Right atrium auricular region (tissue), 2 donors: ENCODE data around the gene PJA1. TPM values are rescaled to one million over a fixed set of nuclear protein-coding genes. Genes with fewer than 3 reads are reported as not detected.

Source experiments
- DNase-seq: peaks from one replicate; pipeline ENCODE4 v3.0.0-alpha.2; 2019; ENCODE audit warnings: low spot score
- H3K27ac ChIP-seq, 2 donors: fragments of 200-600 bp; sonication (generic); 1 replicate in 1 of 2; 2 replicates in 1 of 2; pipeline ENCODE4 v1.5.1; 2016 to 2019
- H3K27me3 ChIP-seq, 2 donors: fragments of 200-600 bp; sonication (generic); one replicate each; pipeline versions ENCODE4 v1.5.1 to v1.6.0; 2017 to 2019
- H3K36me3 ChIP-seq: fragments of 200-600 bp; sonication (generic); one replicate; pipeline ENCODE4 v1.5.1; 2016
- H3K4me1 ChIP-seq, 2 donors: fragments of 200-600 bp; sonication (generic); one replicate each; pipeline versions ENCODE4 v1.5.1 to v1.6.0; 2017 to 2019
- H3K4me3 ChIP-seq, 2 donors: fragments of 200-600 bp; sonication (generic); 1 replicate in 1 of 2; 2 replicates in 1 of 2; pipeline ENCODE4 v1.5.1; 2017 to 2019; ENCODE audit warnings: mild to moderate bottlenecking in 1 of 2, moderate library complexity in 1 of 2
- H3K9me3 ChIP-seq, 2 donors: fragments of 200-600 bp; sonication (generic); one replicate each; pipeline ENCODE4 v1.5.1; 2019
- total RNA-seq, 2 donors: library from RNA; depleted of rRNA; stranded (reverse); fragments of >200 nt; gene quantifications; one replicate each; pipeline ENCODE4 v1.1.0, GENCODE V29; 2016
- TF ChIP-seq, protein P1 (sequence below), 2 donors: fragments of 200-600 bp; sonication (generic); IDR thresholded peaks; one replicate each; pipeline ENCODE4 v1.5.1; 2019; ENCODE audit warnings: antibody characterized with exemption in 2 of 2

PJA1 gene
- total RNA-seq, 2 donors from 2014 or later, result 11.7 to 18.8 TPM

- Histone ChIP-seq H3K4me3 (no peak overlapping the region), H3K27me3 (no peaks in the 10 kb centered on the region), H3K4me1 (no peaks in the 10 kb centered on the region), H3K36me3 (no peaks in the 10 kb centered on the region), H3K9me3 (no peaks in the 10 kb centered on the region), H3K27ac (no peak overlapping the region)
- no peak for DNase-seq
- TF ChIP-seq, protein P1, sequence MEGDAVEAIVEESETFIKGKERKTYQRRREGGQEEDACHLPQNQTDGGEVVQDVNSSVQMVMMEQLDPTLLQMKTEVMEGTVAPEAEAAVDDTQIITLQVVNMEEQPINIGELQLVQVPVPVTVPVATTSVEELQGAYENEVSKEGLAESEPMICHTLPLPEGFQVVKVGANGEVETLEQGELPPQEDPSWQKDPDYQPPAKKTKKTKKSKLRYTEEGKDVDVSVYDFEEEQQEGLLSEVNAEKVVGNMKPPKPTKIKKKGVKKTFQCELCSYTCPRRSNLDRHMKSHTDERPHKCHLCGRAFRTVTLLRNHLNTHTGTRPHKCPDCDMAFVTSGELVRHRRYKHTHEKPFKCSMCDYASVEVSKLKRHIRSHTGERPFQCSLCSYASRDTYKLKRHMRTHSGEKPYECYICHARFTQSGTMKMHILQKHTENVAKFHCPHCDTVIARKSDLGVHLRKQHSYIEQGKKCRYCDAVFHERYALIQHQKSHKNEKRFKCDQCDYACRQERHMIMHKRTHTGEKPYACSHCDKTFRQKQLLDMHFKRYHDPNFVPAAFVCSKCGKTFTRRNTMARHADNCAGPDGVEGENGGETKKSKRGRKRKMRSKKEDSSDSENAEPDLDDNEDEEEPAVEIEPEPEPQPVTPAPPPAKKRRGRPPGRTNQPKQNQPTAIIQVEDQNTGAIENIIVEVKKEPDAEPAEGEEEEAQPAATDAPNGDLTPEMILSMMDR (IDR thresholded peaks at IDR 0.05), result no peak
These were observed 19.5 kb downstream of the PJA1 start for GRCh38 chrX:69145714-69146113.

DNA sequence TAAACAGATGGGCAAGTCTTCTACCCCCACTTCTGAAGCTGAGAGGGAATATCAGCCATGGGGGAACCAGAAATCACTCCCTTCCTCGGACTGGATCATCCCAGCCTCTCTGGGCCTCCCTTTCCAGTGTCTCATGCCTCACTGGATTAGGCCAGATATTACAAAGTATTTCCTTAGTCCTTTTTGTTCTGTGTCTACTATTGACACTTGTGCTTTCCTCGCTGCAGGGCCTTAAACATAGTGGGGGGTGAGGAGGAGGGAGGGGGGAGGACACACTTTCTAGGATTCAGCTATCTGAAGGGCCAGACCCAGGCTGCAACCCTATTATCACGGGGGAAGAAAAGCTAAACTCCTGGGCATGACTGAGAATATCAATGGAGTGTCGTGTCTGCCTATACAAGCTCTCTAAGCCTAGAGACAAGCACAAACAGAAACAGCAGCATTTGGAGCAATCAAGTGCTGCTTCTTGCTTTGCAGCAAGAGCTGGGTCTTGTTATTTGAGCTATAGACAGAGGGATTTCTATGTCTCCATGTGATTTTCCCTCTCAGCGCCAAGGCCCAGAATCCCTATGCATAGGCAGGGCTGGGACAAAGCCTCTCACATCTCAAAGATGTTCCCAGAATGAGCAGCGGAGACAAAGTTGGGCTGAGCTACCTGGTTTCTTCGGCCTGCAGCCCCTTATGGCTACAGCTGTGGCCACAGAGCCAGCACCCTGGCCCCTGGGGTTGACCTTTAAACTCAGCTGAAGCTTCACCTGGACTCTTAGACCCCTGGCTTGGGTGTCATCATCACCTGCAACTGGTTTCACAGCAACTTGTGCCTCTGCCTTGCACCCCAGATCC is 20.2 kb downstream of the PJA1 start:
- Histone ChIP-seq H3K4me3 (no peak overlapping the region), H3K9me3 (no peaks in the 10 kb centered on the region), H3K27ac (no peak overlapping the region), H3K36me3 (no peaks in the 10 kb centered on the region), H3K27me3 (no peaks in the 10 kb centered on the region), H3K4me1 (no peaks in the 10 kb centered on the region)
- no peak for DNase-seq
- TF ChIP-seq, protein P1 (IDR thresholded peaks at IDR 0.05), result no peak

- DNase-seq, result no peak
- Histone ChIP-seq H3K36me3 (no peaks in the 10 kb centered on the region), H3K27ac (no peak overlapping the region), H3K4me1 (no peaks in the 10 kb centered on the region), H3K27me3 (no peaks in the 10 kb centered on the region), H3K4me3 (no peak overlapping the region), H3K9me3 (no peaks in the 10 kb centered on the region)
- TF ChIP-seq, protein P1 (IDR thresholded peaks at IDR 0.05), result no peak
These were observed 21.7 kb downstream of the PJA1 start for GRCh38 chrX:69143530-69143929.

DNA sequence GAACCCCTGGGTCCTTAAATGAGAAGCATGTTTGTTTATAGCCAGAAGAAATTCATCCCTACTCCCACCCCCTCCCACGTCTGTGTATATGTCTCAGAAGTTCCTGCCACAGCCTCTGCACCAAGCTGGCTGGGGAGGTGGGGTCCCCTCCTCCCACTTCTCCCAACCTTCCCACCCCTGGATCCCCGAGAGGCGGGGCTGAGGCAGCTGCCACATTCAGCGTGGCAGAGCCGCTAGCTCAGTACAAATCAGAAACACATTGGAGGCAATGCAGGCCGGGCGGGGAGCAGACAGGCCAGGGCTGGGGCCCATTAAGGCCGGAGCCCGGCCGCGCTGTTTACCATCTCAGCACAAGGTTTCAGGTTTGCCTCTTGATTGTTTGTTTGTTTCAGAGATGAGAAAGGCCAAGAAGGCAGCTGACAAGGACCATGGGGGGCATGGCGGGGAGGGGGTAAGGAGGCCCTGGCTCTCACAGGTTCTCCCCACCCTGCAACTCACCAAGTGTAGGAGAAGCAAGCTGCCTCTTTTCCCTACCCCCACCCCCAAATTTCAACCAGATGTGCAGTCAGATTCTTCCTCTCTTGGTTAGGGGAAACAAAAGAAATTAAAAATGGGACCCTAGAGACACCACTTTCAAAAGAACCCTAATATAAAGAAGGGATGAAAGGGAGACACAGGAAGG is 22.3 kb downstream of the PJA1 start:
- no peaks in the 10 kb centered on the region for H3K4me1 ChIP-seq
- DNase-seq, result no peak
- H3K9me3 ChIP-seq, result no peaks in the 10 kb centered on the region
- no peak overlapping the region for H3K27ac ChIP-seq
- no peak overlapping the region for H3K4me3 ChIP-seq
- TF ChIP-seq, protein P1 (IDR thresholded peaks at IDR 0.05), result no peak
- no peaks in the 10 kb centered on the region for H3K27me3 ChIP-seq
- H3K36me3 ChIP-seq, result no peaks in the 10 kb centered on the region

DNA sequence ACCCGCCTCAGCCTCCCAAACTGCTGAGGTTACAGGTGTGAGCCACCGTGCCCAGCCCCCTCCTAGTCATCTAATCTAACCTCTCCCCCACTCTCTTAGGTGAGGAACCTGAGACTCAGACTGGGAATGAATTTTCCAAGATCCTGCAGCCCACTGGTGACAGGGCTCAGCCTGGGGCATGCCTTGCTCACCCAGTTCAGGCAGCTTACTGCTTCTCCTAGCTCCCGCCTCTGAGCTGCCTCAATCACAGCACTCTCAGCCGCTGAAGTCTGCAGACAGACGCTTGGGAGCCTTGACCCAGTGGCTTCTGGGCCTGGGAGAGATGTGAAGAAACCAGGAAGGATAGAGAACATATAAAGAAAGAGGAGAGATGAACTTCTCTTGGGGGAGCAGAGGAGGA is 24.4 kb downstream of the PJA1 start:
- no peak for DNase-seq
- H3K27me3 ChIP-seq, result no peaks in the 10 kb centered on the region
- H3K4me3 ChIP-seq, result no peak overlapping the region
- TF ChIP-seq, protein P1 (IDR thresholded peaks at IDR 0.05), result no peak
- H3K36me3 ChIP-seq, result no peaks in the 10 kb centered on the region
- no peaks in the 10 kb centered on the region for H3K4me1 ChIP-seq
- H3K27ac ChIP-seq, result no peak overlapping the region
- H3K9me3 ChIP-seq, result no peaks in the 10 kb centered on the region
